NCI-H526 (cell line): ENCODE data around the gene RCHY1.
A peak's percentile ranks its signal among the peaks of the same experiment; 100 is the strongest.
"Not testable (repeated sequence)": the region's sequence is repeated elsewhere in the genome, so short reads cannot be mapped to it uniquely, and the experiment has no call there.

Experiments
- DNase-seq, 2 experiments: peaks; one replicate each; lab custom pipeline; 2025; lab: John Stamatoyannopoulos, UW

RCHY1 gene

DNA sequence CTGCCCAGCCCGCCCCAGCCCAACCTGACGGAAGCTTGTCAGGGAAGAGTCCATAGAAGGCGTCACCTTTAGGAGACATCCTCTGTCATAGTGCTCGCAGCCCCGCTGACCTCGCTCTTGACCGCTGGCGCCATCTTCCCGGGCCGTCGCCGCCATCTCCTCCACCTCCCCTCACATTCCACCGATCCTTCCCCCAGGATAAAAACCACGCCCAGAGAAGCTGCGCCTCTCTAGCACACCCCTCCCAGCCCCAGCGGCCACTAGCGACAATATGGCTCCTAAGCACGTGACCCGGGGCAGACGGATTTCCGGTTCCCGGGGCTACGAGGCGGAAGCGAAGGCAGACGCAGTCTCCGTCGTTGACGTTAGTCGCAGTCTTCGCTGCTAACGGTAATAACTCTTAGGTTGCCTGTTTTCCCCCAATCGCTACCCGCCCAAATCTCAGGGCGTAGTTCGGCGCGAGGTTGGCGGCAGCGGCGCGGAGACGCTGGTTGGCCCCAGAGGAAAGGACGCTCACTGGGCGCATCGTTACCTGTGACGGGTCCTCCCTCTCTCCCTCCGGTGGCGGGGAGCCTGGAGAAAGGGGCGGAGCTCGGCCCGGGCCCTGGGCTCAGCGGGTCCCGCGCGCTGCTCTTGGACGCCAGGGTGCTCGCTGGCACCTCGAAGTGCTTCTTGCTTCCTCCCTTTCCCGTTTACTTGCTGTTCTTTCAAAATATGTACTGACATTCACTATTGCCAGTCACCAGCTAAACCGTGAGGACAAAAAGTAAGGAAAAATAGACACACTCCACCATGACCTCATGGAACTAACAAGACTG is at the start of gene RCHY1, which contains the start of gene THAP6:
Gene RCHY1 (minus strand): TSS at position 273 of the 818 bp plus-strand sequence. CDS start 117 bp downstream, at position 156.
Gene THAP6 (plus strand): TSS at position 343 of the 818 bp plus-strand sequence. CDS start 980 bp downstream, outside the sequence.
- peak; percentile 92 to 96 for DNase-seq

DNA sequence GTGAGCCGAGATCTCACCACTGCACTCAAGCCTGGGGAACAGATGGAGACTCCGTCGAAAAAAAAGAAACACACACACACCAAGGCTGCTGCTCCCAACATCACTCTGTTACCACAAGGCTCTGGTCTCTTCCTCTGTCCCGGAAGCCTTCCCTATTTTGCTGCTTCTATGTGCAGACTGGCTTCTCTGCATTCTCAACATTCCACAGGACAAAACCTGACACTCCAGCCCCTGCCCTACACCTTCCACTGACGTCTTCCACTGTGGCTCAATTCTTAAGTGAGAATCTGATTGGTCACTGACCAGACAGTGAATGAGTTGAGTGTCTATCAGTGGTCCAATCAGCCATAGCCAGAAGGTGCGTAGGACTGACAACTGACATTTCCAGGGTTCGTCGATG is 47.6 kb upstream of the RCHY1 start:
- peak; percentile 41 to 56 for DNase-seq

DNA sequence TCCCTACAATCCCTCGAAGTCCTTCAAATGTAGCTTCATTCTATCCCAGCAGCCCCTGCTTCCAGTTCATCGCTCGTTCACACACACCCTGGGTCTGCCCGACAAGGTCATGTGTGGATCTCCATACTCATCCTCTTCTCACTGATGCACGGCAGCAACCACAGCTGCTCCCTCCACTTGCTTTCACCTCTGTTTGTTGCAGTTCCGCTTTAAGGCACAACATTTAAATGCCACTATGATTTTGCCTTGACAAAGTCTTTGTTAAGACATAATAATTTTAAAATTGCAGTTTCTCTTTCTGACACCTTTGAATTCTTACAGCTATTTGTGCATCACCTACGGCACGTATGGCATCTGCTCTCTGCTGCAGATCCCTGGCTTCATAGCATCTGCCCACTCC is 43.5 kb upstream of the RCHY1 start:
- DNase-seq: no peak

DNA sequence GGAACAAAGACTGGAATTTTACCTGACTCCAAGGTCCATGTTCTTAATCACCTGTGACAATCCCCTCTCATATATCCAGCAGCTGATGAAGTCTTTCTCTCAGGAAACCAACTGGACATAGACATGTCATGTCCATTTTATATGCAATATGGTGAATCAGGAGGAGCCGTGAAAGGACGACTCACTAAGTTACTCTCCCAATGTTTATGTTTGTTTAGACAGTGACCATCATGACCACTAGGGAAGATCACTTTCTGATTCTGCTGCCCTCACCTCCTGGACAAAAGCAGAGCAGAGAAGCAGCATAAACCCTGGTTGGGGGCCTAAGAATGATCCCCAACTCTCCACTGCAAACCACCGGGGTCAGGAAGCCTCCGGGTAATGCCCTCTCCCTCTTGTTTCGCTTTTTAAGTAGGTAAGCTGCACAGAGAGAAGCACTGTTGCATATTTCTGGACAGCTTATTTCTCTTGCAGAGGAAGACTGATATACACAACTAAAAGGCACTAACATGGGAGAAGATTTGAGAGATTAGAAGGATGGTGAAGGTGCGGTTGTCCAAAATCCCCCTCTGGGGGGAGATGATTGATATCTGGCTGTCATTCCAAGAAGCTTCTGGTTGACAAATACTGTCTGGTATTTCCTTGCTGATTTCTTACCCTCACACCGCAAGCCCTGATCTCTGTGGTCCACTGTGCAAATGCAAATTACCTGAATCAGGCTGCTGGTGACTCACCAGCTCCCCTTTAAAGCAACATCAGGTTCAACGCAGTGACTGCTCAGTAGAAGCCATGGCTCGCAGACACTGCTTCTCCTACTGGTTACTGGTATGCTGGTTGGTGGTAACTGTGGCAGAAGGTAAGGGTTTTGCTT is 41.3 kb upstream of the RCHY1 start, which contains the start of gene ODAPH:
Gene ODAPH (plus strand): TSS at position 773 of the 871 bp plus-strand sequence. CDS start 17 bp downstream, at position 790.
- DNase-seq: peak; percentile 8 to 32

DNA sequence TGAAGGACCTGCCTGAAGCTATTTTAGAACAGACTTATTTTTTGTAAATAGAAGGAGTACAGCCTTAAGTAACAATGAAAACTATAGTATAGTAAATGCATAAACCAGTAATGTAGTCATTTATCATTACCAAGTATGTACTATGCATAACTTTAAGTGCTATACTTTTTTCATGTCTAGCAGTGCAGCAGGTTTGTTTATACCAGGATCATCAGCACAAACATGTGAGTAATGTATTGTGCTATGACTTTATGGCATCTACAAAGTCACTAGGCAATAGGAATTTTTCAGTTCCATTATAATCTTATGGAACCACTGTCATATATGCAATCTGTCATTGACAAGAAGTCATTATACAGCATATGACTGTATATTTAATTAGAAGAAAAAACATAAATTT is 38.2 kb upstream of the RCHY1 start:
- DNase-seq: no peak

DNA sequence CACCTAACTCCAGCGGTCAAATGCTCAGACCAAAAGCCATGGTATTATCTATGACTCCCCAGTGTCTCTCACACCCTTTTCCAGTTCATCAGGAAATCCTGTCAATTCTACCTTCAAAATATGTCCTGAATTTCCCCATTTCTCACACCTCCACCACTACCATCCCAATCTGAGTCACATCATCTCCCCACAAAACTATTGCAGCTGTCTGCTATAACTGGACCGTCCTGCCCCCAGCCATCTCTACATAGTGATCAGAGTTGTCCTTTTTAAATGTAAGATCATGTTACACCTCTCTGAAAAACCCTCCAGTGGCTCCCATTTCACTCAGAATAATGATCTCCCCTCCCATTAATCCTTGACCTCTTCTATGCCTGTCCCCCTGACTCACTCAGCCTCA is 34.8 kb upstream of the RCHY1 start:
- DNase-seq: no peak

DNA sequence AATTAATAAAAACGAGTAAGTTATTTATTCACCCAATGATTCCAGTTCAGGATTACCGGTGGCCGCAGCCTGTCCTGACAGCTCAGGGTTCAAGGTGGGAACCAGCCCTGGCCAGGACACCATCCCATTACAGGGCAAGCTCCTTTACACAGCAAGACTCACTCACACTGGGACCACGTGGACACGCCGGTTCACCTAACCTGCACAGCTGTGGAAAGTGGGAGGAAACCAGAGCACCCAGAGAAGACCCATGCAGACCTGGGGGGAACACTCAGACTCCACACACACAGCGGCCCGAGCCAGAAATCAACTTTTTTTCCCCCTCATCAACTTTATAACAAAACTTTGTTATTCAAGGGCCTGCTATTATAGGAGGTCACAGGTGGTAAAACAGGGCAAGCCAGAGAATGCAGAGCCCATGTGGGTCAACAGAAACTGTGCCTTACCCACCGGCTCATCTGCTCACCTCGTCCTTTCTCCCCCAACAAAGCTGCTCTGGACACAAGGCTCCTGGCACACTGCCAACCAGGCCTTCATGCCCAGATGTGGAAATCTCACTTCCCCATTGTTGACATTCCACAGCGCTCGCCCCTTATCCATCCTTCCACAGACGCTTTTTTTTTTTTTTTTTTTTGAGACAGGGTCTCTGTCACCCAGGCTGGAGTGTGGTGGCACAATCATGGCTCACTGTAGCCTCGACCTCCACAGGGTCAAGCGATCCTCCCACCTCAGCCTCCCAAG is 33.6 kb upstream of the RCHY1 start:
- no peak for DNase-seq

DNA sequence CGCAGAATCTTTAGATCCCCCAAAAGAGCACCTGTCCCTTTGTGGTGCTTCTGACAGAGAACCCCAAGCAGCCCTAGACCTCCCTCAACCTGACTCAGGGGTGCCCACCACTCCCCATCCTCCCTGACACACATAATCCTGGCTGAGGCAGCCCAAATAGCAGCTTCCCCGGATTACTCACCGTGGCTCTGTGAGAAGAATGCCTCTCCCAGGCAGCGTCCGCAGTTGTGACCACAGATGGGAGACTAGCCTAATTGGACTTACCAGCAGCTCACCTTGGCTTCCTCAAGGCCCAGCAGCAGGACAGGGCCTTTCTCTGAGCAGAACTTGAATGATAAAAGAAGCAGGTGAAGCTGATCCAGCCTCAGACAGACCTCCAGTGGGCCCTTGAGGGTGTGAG is 31.3 kb upstream of the RCHY1 start:
- DNase-seq: no peak

DNA sequence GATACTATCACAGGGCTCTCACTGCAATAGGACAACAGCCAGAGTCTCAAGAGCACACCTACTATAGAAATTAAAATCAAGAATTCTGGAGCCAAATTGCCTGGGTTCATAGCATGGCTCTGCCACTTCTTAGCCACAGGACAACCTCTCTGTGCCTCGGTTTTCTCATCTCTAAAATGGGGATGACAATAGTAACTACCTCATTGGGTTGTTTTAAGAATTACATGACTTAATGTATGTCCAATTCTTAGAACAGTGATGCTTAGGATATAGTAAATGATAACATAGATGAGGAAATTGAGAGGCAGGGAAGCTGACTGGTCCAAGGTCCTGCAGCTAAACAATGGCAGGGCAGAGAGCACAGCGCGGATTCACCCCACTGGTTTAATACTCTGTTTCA is 30.7 kb upstream of the RCHY1 start:
- no peak for DNase-seq

DNA sequence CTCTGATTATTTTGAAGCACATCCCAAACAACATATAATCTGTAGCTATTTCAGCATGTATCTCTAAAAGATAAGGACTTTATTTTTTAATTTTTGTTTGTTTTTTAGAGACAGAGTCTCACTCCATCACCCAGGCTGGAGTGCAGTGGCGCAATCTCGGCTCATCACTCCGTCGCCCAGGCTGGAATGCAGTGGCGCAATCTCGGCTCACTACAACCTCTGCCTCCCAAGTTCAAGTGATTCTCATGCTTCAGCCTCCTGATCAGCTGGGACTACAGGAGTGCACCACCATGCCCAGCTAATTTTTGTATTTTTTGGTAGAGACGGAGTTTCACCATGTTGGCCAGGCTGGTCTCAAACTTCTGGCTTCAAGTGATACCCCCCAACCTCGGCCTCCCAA is 30.0 kb upstream of the RCHY1 start:
- DNase-seq: not testable (repeated sequence)

DNA sequence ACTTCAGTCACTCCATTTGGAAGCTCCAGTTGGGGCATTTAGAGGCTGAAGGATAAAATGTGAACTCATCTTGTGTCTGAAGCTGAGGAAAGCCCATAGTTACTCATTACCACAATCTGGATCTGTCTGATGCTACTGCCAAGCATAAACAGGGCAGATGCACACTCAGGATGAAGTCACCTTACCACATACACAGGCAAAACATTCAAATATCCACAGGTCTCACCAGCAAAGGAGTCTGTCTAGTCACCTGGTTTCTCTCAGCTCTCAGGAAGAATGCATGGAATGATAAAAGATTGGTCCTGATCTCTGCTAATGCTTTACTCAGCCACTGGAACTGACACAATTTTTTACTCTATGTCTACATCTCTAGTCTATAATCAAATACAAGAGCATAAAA is 28.6 kb upstream of the RCHY1 start:
- DNase-seq: no peak

DNA sequence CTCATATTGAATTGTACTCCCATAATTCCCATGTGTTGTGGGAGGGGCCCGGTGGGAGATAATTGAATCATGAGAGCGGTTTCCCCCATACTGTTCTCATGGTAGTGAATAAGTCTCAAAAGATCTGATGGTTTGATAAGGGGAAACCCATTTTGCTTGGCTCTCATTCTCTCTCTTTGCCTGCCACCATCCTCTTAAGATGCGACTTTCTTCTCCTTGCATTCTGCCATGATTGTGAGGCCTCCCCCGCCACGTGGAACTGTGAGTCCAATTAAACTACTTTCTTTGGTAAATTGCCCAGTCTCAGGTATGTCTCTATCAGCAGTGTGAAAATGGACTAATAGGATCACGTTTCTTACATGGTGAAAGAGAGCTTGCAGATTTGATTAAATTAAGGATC is 23.1 kb upstream of the RCHY1 start:
- not testable (repeated sequence) for DNase-seq

DNA sequence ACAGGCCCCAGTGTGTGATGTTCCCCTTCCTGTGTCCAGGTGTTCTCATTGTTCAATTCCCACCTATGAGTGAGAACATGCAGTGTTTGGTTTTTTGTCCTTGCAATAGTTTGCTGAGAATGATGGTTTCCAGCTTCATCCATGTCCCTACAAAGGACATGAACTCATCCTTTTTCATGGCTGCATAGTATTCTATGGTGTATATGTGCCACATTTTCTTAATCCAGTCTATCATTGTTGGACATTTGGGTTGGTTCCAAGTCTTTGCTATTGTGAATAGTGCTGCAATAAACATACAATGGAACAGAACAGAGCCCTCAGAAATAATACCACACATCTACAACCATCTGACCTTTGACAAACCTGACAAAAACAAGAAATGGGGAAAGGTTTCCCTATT is 19.7 kb upstream of the RCHY1 start:
- DNase-seq: not testable (repeated sequence)

DNA sequence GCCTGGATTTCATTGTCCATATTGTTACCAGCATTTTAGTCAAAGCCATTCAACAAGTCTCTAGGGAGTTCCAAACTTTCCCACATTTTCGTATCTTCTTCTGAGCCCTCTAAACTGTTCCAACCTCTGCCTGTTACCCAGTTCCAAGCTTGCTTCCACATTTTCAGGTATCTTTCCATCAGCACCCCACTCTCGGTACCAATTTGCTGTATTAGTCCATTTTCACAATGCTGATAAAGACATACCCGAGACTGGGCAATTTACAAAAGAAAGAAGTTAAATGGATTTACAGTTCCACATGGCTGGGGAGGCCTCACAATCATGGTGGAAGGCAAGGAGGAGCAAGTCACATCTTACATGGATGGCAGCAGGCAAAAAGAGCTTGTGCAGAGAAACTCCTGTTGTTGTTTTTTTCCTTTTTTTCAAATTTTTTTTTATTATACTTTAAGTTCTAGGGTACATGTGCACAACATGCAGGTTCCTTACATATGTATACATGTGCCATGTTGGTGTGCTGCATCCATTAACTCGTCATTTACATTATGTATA is 19.2 kb upstream of the RCHY1 start:
- not testable (repeated sequence) for DNase-seq

DNA sequence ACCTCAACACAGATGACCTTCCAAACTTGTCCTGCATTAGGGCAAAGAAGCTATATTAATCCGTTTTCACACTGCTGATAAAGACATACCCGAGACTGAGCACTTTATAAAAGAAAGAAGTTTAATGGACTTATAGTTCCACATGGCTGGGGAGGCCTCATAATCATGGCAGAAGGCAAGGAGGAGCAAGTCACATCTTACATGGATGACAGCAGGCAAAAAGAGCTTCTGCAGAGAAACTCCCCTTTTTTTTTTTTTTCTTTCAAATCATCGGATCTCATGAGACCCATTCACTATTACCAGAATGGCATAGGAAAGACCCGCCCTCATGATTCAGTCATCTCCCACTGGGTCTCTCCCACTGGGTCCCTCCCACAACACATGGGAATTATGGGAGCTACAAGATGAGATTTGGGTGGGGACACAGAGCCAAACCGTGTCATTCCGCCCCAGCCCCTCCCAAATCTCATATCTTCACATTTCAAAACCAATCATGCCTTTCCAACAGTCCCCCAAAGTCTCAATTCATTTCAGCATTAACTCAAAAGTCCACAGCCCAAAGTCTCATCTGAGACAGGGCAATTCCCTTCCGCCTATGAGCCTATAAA is 17.4 kb upstream of the RCHY1 start:
- not testable (repeated sequence) for DNase-seq

DNA sequence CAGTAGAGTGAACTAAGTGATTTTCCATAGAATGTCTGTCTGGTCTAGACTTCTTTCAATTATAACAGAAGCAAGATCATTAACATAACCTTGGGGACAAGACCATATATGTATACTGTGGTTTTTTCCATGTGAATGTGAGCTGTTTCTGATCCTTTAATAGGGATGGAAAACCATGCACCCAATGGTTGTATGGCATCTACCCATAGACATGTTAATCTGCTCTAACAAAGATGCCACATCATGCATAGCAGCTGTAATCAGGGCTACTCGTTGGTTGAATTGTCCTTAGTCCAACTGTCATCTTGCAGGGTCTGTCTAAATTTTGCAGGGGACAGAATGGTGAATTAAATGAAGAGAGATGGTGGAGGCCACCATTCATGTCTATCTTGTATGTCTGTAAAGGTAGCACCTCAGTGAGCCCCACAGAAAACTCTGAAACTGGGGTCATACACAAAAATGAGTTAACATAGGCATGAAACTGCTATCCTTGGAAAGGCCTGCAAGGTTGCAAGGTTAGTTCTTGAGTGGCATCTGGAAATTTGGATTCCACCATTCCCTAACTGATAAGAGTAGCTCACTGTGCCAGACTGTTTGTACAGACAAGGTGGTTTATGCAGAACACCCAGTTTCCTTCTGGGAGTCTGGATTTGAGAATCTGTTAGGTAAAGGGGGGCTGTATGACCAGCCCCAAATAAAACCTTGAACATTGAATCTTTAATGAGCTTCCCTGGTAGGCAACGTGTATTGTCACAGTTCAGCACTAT is 16.5 kb upstream of the RCHY1 start:
- DNase-seq: no peak

DNA sequence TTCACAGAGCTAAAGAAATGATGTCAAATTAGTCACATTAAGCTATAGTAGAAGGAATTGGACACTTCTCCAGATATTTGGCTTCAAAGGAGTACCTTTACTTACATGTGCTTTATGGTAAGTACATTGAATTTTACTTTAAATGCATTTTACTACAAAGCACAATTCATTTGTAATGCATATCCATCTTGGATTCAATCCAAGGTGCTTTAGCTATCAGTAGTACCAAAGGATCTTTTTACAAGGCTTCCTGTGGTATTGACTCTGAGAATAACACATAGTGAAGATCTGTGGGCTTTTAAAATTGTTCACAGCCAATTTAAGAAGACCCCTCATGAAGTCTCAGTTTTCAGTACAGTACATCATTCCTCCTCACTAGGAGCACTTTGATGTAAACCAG is 13.3 kb upstream of the RCHY1 start:
- no peak for DNase-seq

DNA sequence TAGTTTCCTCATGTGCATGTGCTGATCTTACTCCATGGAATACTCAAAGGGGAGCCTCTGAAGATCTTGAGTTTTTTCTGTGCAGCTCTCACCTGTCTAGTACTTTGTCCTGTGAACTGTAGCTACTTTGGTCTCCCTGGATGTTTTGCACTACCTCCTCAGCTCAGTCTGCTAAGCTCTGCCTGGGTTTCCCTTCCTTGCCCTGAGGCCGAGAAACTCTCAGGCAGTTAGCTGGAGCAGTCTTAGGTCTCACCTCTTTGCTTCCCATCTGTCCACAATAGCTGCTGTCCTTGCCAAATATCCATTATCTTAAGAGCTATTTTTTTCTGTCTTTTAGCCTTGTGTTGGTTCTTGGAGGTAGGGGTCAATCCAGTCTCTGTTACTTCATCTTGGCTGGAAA is 11.7 kb upstream of the RCHY1 start:
- no peak for DNase-seq

DNA sequence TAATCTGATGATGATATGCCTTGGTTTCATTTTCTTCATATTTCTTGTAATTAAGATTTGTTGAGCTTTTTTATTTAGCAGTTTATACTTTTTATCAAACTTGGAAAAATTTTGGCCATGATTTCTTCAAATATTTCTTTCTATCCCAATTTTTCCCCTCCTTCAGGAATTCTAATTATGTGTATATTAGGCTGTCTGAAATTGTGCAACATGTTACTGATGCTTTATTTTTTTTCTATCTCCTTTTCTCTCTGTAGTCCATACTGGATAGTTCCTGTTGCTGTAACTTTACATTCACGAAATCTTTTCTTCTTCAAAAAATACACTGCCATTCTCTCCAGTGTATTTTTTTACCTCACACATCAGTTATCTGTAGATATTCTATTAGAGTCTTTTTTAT is 10.9 kb upstream of the RCHY1 start:
- no peak for DNase-seq

DNA sequence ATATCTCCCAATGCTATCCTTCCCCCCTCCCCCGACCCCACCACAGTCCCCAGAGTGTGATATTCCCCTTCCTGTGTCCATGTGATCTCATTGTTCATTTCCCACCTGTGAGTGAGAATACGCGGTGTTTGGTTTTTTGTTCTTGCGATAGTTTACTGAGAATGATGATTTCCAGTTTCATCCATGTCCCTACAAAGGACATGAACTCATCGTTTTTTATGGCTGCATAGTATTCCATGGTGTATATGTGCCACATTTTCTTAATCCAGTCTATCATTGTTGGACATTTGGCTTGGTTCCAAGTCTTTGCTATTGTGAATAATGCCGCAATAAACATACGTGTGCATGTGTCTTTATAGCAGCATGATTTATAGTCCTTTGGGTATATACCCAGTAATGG is 5.2 kb upstream of the RCHY1 start:
- DNase-seq: not testable (repeated sequence)

DNA sequence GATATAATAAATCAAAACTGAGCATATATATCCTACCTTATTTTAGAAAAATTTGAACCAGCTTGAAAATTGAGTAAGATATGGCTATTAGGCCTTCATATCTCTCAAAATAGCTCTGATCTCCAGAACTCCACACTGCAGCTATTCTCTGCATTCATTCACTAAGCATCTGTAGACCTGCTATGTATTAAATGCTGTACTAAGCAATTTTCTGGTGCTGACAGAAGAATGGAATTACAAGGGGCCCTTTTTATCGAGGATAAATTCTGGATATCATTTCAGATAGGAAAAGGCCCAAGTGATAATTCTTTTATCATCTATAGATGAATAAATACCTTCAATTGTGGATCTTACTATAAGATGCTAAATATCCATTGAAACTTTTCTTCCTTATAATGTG is 1.9 kb upstream of the RCHY1 start:
- DNase-seq: no peak
